AG20443 (cell line): Measurements from ENCODE around the gene BEST3.

ENCODE experiments used
- DNase-seq: peaks from one replicate; pipeline ENCODE4 v3.0.0; 2012; ENCODE audit warnings: low spot score, mixed read lengths

Gene BEST3

DNA sequence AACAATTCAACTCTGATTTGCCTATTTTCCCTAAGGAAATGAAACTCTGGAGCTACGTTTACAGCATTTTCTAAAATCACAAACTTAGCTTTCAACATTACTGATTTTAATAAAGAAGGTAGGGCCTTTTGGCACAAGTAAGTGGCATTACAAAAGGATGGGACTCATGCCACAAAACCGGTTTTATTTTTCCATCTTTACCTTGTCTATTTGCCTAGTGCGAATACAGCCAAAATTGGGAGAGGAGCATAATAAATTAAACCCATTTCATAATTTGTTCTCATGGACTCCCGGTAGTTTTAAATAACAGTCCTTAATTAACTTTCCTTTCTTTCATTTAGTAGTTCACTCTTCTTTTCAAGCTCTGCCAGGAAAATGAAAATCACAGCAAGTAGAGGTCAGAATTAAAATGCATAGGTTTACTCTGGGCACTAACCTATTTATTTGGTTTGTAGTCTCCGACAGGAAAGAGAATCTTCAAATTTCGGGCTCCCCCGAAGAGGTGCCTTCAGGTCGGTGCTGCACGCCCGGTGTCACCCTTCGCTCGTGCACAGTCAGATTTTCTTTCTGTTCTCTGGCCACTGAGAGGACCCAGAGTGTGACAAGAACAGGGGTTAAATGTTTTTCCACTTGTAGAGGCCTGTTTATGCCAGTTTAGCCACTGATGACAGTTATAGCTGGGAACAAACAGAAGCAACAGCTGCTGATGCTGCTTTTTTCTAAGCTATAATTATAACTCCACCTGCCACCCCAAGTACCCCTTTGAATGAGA, at the start of gene BEST3:
Gene BEST3 (minus strand): TSS at position 535 of the 772 bp plus-strand sequence. CDS start 1,505 bp downstream, outside the sequence.
- no peak for DNase-seq

DNA sequence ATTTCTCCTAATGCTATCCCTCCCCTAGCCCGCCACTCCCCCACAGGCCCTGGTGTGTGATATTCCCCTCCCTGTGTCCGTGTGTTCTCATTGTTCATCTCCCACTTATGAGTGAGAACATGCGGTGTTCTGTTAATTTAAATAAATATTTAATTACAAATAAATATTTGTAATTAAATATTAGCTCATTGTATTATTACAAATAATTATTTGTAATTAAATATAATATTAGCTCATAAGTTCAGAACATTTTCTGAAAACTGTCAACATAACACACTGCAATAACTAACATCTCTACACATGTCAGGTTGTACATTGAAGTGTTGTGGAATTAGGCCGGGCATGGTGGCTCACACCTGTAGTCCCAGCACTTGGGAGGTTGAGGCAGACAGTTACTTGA, 45.0 kb upstream of the BEST3 start:
- DNase-seq: no peak

DNA sequence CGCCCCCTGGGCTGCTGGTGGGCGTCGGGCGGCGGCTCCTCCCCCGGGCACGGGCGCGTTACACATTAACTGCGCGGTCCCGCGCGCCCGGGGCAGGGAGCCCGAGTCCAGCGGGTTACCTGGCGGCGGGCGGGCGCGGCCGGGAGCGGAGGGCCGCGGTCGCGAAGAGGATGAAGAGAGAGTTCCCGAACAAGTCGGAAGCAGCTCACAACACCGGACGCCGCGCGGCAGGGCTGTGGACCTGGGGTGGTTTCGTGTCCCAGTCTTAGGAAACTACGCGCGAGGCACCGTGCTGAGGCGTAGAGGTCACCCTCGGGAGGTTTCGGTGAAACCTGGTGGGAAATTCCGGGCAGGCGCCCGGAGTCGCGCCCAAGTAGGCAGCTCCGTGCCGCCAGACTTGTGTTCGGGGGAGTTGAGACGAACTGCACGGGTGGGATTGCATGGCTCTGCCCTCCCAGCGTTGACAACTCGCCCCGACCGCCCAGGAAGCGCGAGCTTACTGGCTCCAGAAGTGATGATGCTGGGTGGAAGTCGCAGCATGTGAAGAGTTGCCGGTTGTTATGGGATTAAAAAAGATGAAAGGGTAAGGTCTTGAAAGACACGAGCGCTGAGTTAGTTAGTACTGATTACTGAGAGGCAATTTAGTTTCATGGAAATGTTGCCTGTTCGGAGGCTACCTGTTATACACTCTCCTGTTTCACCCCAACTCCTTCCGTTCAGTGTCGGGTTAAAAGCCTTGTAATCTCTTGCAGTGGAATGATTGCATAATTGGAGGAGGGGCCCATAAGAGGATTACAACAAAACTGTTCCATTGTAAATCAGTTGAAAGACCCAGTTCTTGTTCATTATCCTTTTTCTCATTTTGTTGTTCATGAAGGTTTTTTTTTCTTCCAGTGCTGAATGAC, 40.4 kb upstream of the BEST3 start:
- DNase-seq: peak; percentile 35

DNA sequence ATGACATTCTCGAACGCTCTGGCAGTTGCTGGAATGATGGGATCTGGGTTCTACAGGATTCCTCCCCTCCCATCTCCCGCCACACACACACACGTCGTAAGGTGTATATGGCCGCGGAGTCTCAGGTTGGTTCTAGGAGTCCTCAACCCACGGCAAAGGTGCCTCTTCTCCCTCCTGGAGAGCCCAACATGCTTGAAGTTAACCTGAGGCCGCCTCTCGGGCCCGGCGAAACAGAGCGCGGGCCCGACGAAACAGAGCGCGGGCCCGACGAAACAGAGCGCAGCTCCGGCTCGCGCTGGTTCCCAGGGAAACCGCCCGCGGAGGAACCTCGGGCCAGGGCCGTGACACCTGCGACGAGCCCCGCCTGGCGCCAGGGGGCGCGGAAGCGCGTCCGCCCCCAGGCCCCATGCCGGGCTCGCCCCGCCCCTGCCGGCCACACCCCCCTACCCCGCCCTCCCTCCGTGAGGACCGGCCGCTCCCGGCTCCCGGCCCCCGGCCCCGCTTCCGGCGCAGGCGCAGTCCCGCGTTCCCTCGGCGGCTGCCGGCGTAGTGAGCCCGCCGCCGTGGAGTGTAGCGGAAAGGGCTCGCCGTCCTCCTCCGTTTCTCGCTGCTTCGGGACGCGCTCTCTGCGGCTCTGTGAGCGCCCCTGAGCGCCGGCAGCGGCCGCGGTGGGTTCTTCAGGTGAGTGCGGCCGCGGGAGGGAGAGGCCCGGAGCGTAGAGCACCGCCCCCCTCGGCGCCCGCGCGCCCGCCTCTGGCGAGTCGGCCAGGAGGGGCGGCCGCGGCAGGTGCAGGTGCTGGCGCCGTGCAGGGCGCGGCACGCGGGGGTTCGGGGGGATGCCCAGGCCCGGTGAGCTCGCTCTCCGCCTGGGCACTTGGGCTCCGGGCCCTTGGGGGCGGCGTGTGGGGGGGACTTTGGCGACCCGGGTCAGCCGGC, 39.5 kb upstream of the BEST3 start, which contains the start of gene RAB3IP:
Gene RAB3IP (plus strand): TSS at position 510 of the 936 bp plus-strand sequence. CDS start 16,549 bp downstream, outside the sequence.
- DNase-seq: peak; percentile 98

DNA sequence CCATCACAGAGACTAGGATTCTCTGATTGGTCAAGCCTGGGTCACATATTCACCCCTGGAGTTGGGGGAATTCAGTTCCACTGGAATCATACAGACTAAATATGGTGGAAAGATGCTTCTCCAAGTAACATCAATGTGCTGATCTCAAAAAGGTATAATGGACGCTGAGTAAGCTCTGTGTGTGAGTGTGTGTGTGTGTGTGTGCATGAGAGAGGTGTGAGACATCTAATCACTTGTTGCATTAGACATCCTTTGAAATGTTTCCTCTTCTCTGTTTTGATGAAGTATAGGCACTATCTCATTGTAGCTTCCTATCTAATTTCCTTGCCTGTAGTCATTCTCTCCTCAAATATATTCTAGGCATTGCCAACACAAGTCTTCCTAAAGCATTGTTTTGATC, 34.5 kb upstream of the BEST3 start:
- no peak for DNase-seq

DNA sequence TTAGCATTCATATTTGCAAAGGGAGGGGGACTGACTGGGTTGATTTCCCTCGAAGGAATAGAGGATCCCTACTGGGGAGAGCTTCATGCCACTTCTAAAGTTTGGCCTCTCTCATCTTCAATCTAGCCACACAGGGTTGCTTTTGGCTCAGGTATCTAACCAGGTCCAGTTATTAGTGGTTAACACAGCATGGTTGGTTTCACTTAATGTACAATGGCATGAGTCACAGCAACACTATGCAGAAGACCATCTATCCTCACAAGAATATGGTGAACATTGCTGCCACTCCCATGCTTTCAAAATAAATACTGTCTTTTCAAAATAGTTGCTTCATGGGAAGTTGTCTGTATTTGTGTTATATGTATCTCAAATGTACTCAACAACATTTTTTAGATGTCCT, 33.0 kb upstream of the BEST3 start:
- no peak for DNase-seq

DNA sequence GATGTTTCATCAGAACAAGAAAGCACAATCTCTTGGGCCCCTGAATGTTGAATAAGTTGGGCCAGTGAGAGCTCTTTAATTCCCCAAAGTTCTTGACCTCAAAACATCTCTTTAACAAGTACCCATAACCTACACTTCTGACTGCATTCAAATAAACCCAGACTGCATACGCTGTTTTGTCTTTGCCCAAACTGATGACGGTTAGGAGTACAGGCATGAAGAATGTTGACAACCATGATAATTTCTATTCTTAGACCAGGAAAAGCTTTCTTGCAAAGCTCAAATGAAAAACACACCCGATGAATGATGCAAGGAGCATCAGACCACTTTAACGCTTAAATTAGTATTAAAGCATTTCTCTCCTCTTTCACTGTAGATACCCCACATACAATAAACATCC, 27.8 kb upstream of the BEST3 start:
- DNase-seq: no peak

DNA sequence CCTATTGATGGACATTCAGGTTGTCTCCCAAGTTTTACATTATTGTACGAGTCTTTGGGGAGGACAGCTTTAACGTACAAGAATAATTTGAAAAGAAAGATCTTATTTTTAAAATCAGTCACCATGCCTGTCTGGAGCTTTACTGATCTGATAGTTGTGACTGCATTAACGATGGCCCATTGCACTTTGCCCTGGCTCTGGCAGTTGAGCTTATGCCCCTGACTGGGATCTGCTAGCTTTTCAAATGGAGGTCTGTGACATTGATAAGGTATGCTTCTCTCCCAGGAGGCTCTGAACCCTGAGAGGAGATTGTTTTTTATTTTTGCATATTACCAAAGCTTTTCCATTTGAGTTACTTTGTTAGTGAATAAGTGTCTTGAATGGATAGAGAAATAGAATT, 21.6 kb upstream of the BEST3 start:
- no peak for DNase-seq

DNA sequence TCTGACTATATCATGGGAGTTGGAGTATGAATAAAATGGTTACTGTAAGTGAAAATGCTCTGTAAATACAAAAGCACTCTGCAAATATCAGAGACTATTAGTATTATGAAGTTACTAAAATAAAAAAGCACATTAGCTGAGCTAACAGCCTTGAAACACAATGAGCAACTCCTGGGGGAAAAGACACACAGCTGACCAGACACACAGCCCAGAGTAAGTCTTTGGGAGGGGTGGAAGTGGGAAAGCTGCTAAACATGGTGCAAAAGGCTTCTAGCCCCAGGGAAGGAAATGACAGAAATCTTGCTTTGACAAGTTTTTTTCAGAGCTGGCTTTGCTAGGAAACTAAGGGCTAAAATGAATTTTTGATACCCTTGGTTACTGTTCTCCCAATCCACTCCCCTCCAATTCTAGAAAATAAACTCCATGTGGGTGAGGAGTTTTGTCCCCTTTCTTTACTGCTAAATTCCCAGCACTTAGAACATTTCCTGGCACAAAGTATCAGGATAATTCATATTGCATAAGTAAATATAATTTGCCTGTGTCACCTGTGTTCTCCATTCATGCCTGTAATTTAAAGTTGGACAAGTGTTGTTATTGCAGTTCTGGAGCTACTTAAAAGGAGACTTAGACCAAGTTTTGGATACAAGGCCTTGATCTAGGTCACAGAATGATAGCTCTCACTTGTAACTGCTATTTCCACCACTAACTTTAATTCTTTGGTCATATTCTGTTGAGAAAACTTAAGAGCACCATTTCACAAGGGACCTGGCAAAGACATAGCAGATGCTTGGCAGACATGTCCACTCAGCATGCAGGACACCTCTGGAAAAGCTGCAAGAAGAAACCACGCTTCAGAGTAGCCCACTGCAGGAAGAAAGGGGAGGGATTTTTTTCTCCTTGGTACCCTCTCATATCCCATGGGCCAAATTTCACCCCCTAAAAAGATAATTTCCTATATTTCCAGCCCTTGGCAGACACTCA, 20.5 kb upstream of the BEST3 start:
- no peak for DNase-seq

DNA sequence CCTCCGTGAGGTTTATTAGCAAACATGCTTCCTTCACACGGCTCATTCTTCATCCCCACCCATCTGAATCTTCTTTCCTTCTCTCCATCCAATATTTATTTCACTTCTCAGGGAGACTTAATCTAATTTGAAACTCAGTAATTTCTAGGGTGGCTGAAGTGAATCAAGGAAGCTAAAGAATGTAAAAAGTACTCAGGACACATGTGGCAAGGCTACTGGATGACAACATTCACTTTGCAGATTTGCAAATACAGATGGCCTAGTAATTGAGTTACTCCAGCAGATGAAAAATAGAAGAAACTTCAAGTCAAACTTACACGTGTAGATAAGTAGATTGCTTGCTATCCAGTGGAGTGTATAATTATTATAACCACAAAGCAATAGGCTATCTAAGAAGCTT, 15.4 kb upstream of the BEST3 start:
- DNase-seq: no peak

DNA sequence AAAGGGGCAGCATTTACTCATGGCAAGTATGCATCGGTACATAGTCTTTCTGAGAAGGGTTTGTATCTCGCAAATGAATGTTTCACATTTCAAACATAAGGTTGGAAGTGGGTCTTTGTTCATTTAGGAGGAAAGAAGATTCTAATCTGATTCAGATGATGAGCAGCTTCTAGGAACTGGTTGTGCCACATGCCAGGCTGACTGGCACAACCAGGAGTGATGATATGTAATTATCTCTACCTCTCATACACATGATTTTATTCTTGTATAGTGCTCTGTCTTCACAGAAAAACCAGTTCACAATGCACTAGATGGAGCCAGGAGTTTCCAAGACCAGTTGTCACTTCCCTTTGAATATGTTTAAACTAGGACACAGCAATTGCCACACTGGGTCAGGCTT, 13.7 kb upstream of the BEST3 start:
- no peak for DNase-seq

DNA sequence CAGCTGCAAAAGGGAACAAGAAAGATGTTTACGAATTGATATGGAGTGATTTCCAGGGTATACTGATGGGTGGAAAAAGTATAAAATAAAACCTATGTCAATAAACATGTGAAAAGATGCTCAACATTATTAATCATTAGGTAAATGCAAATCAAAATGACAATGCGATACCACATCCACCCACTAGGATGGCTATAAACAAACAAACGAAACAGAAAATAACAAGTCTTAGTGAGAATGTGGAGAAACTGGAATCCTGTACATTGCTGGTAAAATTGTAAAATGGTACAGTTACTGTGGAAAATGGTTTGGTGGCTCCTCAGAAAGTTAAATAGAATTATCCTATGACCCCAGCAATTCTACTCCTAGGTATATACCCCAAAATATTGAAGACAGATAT, 9.5 kb upstream of the BEST3 start:
- DNase-seq: no peak

DNA sequence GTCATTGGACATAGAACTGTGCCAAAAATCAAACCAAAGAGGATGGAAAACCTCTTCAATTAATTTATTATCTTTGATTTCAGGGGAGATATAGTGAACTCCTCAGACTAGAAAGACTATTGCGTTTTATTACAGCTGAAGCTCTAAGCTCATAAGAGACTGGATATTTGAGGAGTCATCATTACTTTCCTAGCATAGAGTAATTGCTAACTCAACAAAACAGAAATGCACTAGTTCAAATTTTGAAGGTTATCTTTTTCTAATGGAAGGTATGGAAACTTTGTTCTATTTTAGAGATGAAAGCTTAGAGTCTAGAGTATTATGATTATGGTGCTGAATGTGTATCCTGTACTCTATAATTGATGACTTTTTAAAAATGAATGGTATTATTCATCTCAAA, 5.3 kb upstream of the BEST3 start:
- DNase-seq: no peak

DNA sequence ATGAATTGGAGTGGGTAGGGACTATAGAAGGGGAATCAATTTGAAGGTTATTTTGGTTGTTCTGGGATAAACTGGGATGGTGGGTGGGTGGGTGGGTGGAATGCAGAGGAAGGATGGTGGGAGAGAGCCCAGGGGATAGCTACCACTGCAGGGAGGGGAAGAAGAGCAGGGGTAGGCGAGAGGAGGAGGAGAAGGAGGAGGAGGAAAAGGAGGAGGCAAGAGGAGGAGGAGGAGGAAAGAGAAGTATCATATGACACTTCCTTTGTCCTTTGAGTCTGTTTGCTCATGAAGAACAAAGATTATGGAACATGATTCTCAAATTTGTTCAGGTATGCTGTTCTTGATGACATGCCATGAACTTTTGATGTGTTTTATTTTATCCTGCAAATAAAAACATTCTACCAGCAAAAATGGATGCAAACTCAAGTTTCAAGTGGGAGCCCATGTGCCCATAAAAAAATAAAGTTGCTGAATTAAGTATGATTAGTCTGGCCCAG, 4.1 kb upstream of the BEST3 start:
- DNase-seq: no peak

DNA sequence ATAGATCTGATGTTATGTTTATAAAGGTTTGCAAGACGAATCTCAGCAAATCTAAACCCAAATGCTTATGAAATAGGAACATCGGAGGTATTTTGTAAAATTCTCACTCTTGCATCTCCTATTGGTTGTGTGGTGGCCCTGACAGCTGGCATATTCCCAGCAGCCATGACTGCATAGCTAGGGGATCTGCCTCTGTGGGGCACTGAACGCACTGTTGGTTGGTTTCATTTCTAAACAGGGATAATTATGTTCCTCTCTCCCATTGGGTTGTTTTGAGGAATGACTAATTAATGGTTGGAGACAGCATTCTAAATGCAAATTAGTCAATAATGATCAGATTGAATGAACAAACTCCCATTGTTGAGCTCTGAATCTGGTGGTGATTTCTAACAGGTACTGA, 2.7 kb upstream of the BEST3 start:
- no peak for DNase-seq

DNA sequence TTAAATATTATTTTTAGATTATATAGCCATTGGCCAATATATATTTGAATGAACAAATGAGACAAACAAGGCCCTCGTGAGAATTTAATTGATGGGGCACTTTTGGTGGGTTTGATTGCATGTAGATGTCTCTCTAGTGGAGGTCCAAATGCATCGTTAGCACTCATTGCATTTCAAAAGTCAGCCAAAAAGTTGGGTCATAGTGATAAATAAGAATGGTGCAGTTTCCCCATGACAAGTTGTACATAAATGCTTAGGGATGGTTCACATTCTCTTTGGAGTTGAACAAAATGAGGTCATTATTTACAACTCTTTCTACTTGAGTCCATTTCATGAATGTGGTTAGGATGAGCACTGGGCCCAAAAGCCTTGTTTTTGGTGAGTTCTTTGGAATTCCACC, 1.0 kb downstream of the BEST3 start:
- DNase-seq: no peak

DNA sequence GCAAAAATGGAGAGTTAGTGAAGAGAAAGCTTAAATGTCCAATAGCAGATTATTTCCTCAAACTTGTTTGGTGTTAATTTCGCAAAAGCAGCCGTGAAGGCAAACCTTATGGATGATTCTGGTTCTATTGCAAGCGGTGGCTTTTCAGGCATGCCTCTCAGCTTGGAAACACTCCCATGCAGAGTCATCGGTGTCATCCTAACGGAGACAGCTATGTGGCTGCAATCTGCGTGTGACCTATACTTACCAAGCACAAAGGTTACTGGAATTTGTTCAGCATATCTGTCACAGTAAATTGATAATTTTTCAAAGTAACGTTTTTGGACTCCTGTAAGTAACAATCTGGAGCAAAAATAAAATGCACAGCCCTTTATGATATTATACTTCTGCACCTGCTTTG, 5.0 kb downstream of the BEST3 start:
- no peak for DNase-seq

DNA sequence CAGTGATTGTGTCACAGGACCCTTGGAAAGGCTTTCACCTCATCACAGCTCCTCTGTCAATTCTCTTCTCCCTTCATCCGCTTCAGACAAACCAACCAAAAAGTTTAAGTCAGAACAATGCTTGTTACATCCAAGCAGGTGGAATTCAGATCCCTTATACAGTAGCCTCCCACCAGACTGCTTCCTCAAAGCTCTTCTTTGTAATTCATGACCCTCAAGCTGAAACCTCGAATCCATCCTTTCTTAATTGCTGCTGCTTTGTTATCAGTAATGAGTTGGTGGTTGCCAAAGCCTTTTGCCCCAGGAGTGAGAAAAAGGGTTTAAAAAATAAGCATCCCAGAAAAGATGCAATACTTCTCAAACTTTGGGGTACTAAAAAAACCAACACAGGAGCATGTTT, 9.5 kb downstream of the BEST3 start:
- no peak for DNase-seq

DNA sequence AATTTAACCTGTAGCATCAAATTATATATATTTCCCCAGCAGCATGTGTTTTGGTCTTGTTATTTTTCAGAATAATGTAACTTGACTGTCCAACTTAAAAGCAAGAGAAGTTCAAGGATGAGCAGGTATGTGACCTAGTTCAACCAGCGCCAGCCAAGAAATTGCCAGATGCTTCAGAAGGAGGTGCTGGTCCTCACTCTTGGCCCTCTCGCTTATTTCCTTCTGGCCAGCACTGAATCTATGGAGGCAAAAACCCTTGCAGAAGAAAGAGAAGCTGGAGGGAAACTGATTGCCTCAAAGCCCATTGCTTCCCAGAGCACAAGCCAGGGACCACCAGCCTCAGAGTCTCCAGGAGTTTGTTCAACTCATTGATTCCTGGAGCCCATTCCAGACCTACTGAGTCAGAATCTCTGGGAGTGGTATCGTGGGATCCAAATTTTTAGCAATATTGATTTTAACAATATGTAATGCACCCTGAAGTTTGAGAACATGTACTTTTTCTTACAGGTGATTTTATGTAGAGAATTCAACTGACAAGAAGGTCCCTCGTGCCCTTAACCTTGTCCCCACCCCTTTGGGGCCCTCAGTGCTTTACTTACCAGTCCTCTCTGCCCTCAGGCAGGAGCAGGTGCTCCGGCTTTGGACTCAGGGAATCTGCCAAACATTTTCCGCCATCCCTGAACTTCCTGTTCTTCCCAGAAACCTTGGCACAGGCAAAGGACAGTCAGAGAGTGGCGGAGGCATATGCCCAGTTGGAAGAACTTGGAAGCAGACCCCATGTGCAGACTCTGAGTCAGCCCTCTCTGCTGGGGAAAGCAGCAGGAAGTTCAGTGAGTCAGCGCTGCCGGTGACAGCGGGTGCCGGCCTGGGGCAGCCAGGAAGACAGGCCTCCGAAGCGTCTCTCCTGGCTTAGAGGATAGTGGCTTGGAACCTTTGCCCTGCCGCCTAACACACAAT, 10.4 kb downstream of the BEST3 start:
- DNase-seq: peak; percentile 95
